ENCODE data around the gene LBP.
"Not testable (repeated sequence)": the region's sequence is repeated elsewhere in the genome, so short reads cannot be mapped to it uniquely, and the experiment has no call there.

Gene LBP

DNA sequence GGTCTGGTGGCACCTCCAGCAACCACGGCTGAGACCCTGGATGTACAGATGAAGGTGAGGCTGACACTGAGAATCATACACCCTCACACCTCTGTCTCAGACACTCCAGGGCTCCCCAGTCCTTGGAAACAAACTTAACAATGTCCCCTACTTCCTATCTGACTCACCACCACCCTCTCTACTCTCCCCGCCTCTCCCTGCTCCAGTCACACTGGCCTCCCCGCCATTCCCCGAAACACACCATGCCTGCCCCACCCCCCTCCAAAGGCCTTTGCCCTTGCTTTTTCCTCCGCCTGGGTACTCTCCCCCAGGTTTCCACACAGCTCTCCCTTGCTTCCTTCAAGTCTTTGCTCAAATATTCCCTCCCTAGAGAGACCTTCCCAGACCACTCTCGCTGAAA is 26.1 kb upstream of the LBP start:
- DNase-seq (ENCODE audit: extremely low read depth in 1 of 2, low read depth in 1 of 2), result no peak

DNA sequence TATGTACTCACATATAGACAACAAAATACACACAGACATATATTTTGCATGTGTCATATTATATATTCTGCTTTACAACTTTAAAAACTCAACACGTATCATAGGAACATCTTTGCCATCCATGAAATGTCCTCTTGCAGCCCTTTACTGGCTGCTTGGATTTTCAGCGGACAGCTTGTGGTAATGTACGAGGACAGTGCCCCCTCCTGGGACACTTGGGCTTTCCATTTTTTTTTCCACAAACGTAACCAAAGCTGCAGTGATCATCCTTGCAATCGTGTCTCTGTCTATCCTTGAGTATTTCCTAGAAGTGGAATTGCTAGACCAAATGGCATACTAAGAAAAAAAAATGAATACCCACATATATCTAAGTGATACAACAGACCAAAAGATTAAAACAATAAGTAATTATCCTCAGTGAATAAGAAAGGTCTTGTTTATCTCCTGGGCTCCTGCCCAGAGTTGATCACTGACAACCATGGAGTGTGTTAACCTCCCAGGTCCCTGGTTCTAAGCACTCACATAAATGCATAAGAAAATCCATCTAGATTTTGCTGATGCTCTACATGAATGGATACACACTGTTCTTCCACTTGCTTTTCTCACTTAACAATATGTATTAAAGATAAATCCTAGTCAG is 24.2 kb upstream of the LBP start:
- DNase-seq (ENCODE audit: extremely low read depth in 1 of 2, low read depth in 1 of 2), result no peak

DNA sequence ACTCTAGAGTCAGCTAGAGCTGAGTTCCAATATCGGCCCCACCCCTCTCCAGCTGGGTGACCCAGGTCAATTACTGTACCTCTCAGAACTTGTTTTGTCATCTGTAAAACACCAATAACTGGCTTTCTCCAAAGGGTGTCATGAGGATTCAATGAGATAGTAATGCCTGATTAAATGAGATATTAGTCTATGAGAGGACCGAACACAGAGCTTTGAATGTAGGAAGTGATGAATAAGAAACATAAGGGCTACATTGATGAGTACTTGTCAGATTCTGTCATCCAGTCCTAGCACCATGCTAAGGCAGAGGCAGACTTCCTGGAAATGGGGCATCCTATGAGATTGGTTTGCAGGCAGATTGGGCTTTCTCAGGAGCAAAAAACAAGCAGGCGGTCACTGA is 22.1 kb upstream of the LBP start:
- no peak for DNase-seq (ENCODE audit: extremely low read depth in 1 of 2, low read depth in 1 of 2)

DNA sequence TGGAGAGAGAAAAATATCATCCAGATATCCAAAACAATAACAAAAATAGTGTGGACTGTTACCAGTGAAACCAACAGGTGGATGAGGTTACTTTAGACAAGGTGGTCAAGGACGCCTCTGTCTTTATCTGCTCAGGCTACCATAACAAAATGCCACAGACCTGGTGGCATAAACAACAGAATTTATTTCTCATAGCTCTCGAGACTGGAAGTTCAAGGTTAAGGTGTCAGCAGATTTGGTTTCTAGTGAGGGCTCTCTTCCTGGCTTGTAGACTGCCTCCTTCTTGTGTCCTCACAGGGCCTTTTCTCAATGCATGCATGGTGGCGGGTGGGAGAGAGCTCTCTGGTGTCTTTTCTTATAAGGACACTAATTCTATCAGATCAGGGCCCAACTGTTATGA is 21.1 kb upstream of the LBP start:
- DNase-seq (ENCODE audit: extremely low read depth in 1 of 2, low read depth in 1 of 2), result no peak

DNA sequence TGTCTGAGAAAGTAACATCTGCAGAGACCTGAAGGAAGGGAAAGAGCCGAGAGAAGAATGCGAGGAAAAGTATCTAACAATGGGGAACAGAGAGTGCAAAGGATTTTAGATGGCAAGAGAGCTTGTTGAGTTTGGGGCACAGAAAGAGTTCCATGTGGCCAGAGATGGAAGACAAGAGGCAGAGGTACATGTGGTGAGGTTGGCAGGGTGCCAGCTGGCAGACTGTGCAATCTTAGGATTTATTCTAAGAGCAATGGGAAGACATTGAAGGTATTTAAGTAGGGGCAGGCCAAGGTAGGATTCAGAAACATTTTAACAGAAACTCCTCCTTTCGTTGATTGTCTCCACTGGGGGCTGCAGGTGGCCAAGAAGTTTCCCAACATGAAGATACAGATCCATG is 20.4 kb upstream of the LBP start:
- DNase-seq (ENCODE audit: extremely low read depth in 1 of 2, low read depth in 1 of 2), result no peak

DNA sequence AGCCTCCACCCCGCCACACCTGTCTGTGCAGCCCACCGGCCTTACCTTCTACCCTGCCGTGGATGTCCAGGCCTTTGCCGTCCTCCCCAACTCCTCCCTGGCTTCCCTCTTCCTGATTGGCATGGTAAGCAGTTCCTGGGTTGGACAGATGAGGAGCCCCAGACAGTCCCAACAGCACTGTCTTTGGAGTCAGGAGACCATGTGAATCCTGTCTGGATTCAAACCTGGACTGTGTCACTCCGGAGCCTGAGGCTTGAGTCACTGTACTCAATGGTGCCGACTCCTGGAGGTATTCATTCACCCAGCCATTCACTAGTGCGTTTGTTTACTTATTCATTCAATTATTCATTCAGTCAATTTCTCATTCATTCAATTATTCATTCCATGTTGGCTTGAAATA is 20.0 kb upstream of the LBP start:
- no peak for DNase-seq (ENCODE audit: extremely low read depth in 1 of 2, low read depth in 1 of 2)

DNA sequence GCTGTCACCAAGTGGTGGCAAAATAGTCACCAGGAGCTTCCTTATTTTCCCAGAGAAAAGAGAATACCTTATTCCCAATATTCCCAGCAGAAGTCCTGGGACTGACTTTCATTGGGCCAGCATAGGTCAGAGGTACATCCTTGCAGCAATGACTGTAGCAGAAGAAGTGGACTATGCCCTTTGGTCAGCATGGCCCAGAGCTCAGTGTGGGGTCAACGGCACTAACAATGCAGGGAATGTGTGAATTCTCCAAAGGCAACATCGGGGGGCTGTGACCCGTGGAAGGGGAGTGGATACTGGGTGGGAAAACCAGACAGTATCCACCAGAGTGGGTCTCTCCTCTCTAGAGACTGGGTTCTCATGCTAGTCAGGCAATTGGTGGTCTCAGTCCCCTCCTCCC is 15.6 kb upstream of the LBP start:
- DNase-seq (ENCODE audit: extremely low read depth in 1 of 2, low read depth in 1 of 2), result no peak

DNA sequence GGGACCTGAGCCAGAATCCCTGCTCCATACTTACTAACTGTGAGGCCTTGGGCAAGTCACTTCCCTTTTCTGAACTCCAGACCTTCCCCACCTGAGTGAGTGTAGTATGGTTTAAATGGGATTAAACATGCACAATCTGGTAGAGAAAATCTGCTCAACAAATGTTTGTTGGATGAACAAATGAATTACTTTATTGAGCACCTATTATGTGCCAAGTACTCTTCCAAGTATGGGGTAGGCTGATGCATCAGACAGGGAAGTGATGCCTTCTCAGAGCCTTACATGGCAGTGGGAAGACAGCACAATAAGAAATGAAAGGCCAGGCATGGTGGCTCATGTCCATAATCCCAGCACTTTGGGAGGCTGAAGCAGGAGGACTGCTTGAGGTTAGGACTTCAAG is 15.0 kb upstream of the LBP start:
- DNase-seq (ENCODE audit: extremely low read depth in 1 of 2, low read depth in 1 of 2), result no peak

DNA sequence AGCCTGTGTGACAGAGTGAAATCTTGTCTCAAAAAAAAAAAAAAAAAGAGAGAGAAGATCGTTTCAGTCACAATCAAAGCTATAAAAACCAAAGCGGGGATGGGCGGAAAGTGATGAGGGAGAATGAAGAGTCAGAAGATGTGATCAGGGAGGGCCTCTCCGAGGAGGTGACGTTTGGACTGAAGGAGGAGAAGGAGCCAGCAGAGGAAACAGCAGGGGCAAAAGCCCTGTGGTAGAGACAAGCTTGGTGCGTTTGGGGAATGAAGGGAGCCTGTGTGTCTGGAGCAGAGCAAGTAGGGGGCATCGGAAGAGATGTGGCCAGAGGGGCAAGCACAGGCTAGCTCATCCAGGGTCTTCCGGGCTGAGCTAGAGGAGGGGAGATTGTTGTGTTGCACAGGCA is 14.5 kb upstream of the LBP start:
- DNase-seq (ENCODE audit: extremely low read depth in 1 of 2, low read depth in 1 of 2), result no peak

DNA sequence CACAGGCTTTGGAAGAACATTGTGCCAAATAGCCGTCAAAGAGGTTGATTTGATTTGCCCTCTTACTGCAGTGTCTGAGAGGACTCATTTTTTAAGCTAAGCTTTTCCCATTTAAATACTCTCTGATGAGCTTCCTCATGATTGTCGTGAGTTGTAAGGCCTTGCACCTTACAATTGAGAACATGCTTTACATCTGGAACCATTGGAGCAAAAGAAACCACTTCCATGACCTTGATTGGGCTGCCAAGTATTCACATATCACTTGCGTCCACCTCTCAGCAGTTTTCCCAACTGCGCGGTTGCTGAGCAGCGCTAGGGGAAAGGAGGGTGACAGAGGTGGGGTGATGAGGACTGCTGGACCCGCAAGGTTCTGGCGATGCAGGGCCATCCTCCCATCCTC is 12.3 kb upstream of the LBP start:
- DNase-seq (ENCODE audit: extremely low read depth in 1 of 2, low read depth in 1 of 2), result no peak

DNA sequence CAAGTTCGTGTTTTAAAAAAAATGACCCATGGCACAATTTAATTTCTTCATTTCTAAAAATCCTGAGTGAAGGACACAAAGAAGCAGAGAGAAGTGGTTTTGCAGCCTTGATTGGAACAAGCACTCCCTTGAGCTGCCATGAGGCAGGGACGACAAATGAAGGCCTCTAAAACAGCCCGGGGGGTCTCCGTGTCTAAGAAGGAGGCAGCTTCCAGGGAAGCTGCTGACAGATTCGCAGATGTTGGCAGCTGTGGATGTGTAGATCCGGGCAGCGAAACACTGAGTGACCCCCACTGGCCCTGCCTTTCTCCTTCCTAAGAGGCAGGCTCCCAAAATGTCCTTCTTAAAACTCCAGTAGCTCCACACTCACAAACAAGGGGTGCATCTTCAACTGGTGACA is 9.6 kb upstream of the LBP start:
- DNase-seq (ENCODE audit: extremely low read depth in 1 of 2, low read depth in 1 of 2), result no peak

DNA sequence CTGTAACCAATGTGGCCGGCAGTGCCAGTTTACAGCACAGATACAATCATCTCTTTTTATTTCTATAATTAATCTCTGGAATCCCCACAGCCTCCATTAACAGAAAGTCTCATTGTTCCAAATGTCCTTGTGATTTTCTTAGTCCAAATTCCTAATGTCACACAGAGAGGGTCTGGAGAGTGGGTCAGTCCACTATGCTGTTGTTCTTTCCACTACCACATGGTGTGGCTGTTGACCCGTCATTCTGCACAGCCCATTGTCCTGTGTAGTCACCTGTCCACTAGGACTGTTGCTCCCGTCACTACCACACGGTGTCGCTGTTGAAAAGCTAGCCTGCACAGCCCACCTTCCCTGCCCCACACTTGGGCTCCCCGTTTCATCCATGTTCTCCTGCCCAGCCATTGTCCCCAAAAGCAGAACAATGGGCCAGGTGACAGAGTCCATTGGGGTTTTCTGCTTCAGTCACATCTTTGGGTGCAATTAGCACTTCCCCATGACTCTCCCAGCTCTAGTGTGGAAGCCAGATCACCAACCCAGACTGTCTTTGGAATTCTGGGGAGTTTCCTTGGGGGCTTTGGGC is 8.6 kb upstream of the LBP start:
- DNase-seq (ENCODE audit: extremely low read depth in 1 of 2, low read depth in 1 of 2), result no peak

DNA sequence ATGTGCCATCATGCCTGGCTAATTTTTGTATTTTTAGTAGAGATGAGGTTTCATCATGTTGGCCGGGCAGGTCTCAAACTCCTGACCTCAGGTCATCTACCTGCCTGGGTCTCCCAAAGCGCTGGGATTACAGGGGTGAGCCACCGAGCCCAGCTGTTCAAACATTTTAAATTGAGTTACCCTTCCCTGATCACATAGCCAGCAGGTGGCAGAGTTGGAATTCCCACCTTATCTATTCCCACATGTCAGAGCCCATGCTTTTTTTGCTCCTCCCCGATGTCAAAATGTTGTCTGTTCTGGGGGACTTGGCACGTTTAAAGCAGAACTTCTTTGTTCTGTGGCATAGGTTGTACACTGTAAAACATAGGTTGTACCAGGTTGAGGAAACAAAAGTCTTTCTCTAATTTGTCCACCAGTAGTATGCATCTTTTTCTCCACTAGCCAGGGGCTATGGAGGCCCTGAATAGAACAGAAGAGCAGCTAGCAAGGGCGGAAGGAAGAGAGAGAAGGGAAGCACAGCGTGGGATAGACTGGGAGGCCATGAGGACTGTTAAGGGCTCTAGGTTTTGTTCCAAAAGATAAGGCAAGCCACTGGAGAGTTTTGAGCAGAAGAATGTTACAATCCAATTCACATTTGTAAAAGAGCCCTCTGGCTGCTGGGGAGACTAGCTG is 7.3 kb upstream of the LBP start:
- no peak for DNase-seq (ENCODE audit: extremely low read depth in 1 of 2, low read depth in 1 of 2)

DNA sequence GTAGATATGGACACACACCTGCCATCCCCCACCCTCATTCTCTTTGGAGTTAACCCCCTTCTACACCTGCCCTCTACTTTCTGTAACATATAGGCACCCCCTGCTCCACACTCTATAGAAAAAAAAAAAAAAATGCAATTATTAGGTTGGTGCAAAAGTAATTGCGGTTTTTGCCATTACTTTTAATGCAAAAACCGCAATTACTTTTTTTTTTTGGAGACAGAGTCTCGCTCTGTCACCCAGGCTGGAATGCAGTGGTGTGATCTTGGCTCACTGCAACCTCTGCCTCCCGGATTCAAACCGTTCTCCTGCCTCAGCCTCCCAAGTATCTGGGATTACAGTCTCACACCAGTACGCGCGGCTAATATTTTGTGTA is 6.8 kb upstream of the LBP start:
- DNase-seq (ENCODE audit: extremely low read depth in 1 of 2, low read depth in 1 of 2), result not testable (repeated sequence)

DNA sequence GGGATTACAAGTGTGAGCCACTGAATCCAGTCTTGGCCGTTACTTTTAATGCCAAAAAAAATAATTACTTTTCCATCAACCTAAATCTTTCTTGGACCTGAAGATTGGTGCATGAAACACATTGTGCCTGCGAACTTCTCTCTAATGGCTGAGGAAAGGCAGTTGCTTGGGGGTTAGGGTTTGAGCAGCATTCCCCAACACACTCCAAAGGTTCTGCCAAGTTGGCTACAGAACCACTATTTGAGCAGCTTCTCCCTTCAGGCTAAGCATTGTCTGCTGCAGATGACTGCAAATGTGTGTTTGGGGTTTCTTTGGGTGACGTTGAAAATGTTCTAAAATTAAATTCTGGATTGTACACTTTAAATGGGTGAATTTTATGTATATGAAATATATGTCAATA is 6.3 kb upstream of the LBP start:
- DNase-seq (ENCODE audit: extremely low read depth in 1 of 2, low read depth in 1 of 2), result no peak

DNA sequence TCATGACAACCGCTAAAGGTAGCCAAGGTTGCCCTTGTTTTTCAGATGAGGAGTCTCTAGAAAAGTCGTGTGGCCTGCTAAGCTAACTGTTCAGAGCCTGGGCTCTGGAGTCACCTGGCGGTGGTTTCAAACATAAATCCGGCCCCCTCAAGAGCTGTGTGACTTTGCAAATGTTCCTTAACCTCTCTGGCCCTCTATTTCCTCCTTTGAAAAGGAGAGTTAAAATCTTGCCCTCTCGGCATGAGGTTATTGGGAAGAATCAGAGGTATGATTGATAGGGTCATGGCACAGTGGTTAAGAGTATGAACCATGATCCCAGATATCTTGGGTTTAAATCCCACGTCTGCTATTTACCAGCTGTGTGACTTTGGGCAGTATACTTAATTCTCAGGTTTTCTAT is 5.6 kb upstream of the LBP start:
- DNase-seq (ENCODE audit: extremely low read depth in 1 of 2, low read depth in 1 of 2), result no peak

DNA sequence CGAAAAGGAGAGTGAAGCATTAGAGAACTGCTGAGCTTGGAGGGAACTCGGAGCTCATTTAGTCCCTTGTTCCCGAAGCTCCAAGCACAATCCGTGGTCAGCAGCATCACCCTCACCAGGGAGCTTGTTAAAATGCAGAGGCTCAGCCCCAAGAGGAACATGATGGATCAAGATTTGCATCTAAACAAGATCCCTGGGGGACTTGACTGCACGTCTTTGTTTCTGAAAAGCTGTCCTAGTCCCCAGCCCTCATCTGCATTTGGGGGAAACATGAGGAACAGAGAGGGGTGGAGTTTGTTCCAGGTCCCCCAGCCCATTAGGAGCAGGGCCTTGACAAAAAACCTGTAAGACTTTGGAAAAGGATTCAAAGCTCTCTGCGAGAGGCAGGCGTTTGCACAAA is 4.1 kb upstream of the LBP start:
- DNase-seq (ENCODE audit: extremely low read depth in 1 of 2, low read depth in 1 of 2), result no peak

DNA sequence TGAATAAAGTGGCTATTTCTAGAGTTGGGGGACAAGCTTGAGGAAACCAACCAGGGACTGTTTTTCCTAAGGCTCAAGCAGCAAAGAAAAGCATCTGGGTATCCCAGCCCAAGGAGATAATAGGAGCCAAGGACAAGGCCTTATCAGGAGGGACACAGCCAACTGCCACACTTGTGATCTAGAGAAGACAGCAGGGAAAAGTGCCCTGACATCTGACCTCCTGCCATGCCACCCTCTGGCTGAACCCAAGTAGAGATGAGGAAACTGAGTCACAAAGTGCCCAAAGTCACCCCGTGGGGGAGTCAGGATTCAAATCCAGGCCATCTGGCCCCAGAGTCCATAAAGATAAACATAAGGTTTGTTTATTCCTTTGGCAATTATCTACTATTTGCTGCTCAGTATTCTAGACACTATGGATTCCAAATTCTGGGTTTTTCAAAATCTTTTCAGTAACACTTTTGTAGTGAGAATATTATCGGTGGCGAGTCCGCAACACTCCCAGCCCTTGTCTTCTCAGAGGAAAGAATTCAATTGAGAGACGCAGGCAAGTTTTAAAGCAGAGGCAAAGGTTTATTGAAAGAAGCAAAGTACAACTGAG is 3.5 kb upstream of the LBP start:
- no peak for DNase-seq (ENCODE audit: extremely low read depth in 1 of 2, low read depth in 1 of 2)

DNA sequence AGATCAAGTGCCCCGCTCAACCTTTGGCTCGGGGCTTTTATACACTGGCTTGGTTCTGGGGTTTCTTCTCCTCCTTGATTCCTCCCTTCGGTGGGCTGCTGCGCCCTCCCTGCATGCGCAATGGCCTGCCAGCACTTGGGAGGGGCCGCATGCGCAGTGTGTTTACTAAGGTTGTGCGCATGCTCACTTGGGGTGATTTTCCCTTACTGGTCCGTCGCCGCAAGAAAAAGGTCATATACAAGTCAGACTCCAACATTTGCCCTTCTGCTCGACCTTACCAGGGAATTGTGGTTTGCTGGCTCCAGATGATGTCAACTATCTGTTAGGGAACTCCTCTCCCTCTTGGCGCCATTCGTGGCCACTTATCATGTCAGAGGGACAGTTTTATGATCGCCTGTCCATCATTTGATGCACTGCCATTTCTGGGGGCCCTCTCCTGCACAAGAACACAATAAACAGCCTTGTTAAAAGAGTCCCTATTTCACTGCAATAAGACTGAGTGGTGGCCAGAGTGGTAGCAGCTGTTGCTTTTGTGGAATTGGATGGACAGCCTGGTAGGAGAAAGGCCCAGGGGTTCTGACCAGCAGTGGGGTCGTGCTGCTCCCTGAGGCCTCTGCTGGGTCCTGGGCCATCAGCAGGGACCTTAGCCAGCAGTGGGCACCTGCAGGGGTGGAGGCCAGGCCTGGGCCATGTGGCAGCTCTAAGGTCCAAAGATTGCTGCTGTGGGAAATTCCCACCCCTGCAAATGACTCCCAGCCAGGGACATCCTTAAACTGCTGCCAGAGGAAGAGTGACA is 2.8 kb upstream of the LBP start:
- no peak for DNase-seq (ENCODE audit: extremely low read depth in 1 of 2, low read depth in 1 of 2)

DNA sequence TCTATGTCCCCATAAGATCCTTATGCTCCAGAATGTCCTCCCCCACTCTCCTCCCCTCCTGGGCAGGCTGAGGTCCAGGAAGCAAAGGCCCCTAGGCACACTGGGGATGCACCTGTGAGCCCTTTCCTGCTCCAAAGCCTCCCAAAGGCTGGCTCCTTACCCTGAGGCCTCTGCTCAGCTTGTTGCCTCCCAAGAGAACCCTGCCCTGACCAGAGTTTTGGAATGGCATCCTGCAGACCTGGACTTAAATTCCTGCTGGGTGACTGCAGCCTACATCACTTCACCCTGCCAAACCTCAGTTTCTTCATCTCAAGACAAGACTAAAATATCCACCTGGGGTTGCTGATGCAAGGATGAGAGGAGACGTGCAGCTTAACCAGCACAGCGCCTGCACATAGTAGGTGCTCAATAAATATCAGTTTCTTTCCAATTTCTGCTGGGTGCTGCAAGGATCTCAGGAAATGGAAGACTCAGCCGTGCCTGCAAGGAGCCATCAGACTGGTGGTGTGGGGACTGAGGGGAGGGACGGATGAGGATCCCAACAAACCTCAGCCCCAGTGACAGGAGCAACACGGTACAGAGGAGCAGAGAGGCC is 2.1 kb upstream of the LBP start:
- DNase-seq (ENCODE audit: extremely low read depth in 1 of 2, low read depth in 1 of 2), result no peak

DNA sequence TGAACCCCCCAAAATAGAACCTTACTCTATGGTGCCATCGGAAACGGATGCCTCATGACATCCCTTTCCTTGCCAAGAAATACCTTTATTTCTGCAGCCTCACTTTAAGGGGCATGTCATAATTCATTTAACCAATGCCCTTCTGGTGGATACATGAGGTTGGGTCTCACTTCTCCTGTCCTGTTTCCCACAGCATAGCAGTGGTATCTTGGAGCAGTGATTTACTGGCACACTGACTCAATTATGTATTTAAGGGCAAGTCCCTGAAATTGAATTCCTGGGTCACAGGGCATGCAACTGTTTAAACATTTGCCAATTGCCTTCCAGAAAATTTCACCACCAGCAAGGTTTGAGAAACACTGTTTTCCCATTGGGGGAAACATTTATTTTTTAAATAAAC is 639 bp upstream of the LBP start:
- DNase-seq (ENCODE audit: extremely low read depth in 1 of 2, low read depth in 1 of 2), result no peak

Measured in activated CD8-positive, alpha-beta memory T cell treated with anti-CD3 and anti-CD28 coated beads for 1 hour (primary cell).